Measurements from ENCODE around the gene LRRC75A.
"Not testable (repeated sequence)": the region's sequence is repeated elsewhere in the genome, so short reads cannot be mapped to it uniquely, and the experiment has no call there.

The LRRC75A gene

GRCh38 chr17:16428098-16428882 is 63.7 kb downstream of the LRRC75A start:
- DNase-seq: no peak

GRCh38 chr17:16427020-16427419 is 65.0 kb downstream of the LRRC75A start:
- DNase-seq: no peak

GRCh38 chr17:16425698-16426659 is 66.0 kb downstream of the LRRC75A start:
- no peak for DNase-seq

GRCh38 chr17:16425202-16425601 is 66.8 kb downstream of the LRRC75A start:
- DNase-seq: no peak

- no peak for DNase-seq
Measured at GRCh38 chr17:16423226-16423872, 68.6 kb downstream of the LRRC75A start.

- DNase-seq: no peak
Measured at GRCh38 chr17:16422416-16422815, 69.6 kb downstream of the LRRC75A start.

GRCh38 chr17:16419929-16420271 is 72.1 kb downstream of the LRRC75A start:
- peak; percentile 67 for DNase-seq

GRCh38 chr17:16419074-16419928 is 72.7 kb downstream of the LRRC75A start:
- DNase-seq: peak; percentile 70

- no peak for DNase-seq
Measured at GRCh38 chr17:16418685-16419068, 73.3 kb downstream of the LRRC75A start.

GRCh38 chr17:16417896-16418684 is 73.9 kb downstream of the LRRC75A start:
- DNase-seq: no peak

- DNase-seq: no peak
Measured at GRCh38 chr17:16417399-16417798, 74.6 kb downstream of the LRRC75A start.

- no peak for DNase-seq
Measured at GRCh38 chr17:16415031-16415924, 76.7 kb downstream of the LRRC75A start, which contains the start of gene TRPV2. Gene TRPV2, plus strand, starts transcription at chr17:16415571. Its CDS starts 2,098 bp downstream, at chr17:16417669.

GRCh38 chr17:16407911-16408588 is 83.9 kb downstream of the LRRC75A start:
- no peak for DNase-seq

- no peak for DNase-seq
Measured at GRCh38 chr17:16406742-16407674, 85.0 kb downstream of the LRRC75A start.

- not testable (repeated sequence) for DNase-seq
Measured at GRCh38 chr17:16403847-16404246, 88.1 kb downstream of the LRRC75A start.

GRCh38 chr17:16398270-16399267 is 93.4 kb downstream of the LRRC75A start:
- no peak for DNase-seq

- DNase-seq: not testable (repeated sequence)
Measured at GRCh38 chr17:16396693-16397092, 95.3 kb downstream of the LRRC75A start.

Data from DMS79 (cell line).